GM12878 (cell line): ENCODE measurements around the gene FBXO33. TPM values are rescaled to one million over a fixed set of nuclear protein-coding genes. Genes with fewer than 3 reads are reported as not detected.
A peak's percentile ranks its signal among the peaks of the same experiment; 100 is the strongest.

ENCODE experiments used
- ATAC-seq: fragments of 200-7000 bp; cut with Tn5 transposase; 3 replicates; pipeline ENCODE4 v1.9.1; 2020; ENCODE audit warnings: mild to moderate bottlenecking, moderate library complexity
- BruUV-seq: library from RNA; stranded (reverse); fragments of 400-500 nt; replicated peaks from 2 replicates; lab custom pipeline; 2021; lab: Mats Ljungman, UMichigan
- CTCF ChIA-PET: fragments of 300-600 bp; sonication (Branson Sonifier 250); formaldehyde crosslinking; extraction: SDS; loops from one replicate; lab custom pipeline; 2021; ENCODE audit warnings: inconsistent platforms; lab: Yijun Ruan, JAX
- POLR2A ChIA-PET: fragments of 350-600 bp; formaldehyde crosslinking; extraction: SDS; loops from one replicate; lab custom pipeline; 2021; ENCODE audit warnings: inconsistent platforms; lab: Charles Lee
- RAD21 ChIA-PET: fragments of 300-600 bp; sonication (Branson Sonifier 250); formaldehyde crosslinking; loops from one replicate; lab custom pipeline; 2023; ENCODE audit warnings: antibody characterized with exemption; ENCODE audit not compliant: unreplicated experiment; lab: Charles Lee
- SMC1A ChIA-PET: fragments of 300-600 bp; sonication (Branson Sonifier 250); formaldehyde crosslinking; loops from one replicate; lab custom pipeline; 2023; ENCODE audit not compliant: unreplicated experiment, uncharacterized antibody; lab: Charles Lee
- DNase-seq: peaks from one replicate; pipeline ENCODE4 v3.0.0-alpha.2; 2011; ENCODE audit warnings: low read depth, low spot score
- FAIRE-seq: peaks from 3 replicates; lab custom pipeline; 2011; peaks lifted over from hg19 to GRCh38; lab: Jason Lieb, UNC
- H2AFZ ChIP-seq: 2 replicates; pipeline ENCODE4 v1.6.0; 2011; ENCODE audit warnings: low read depth, low read length, control low read depth; ENCODE audit not compliant: control insufficient read depth
- H3K27ac ChIP-seq: 2 replicates; pipeline ENCODE4 v1.5.1; 2011; ENCODE audit warnings: control low read depth; ENCODE audit not compliant: control insufficient read depth, insufficient read depth
- H3K27me3 ChIP-seq, 2 experiments: replicated peaks in 1 of 2; 2 replicates each; pipeline versions ENCODE4 v1.6.0 to v1.6.1; 2011; ENCODE audit warnings: low read length in 1 of 2; ENCODE audit not compliant: control insufficient read depth in 2 of 2, insufficient read depth in 2 of 2
- H3K36me3 ChIP-seq, 2 experiments: 2 replicates each; pipeline ENCODE4 v1.5.1; 2011; ENCODE audit warnings: low read length in 1 of 2; ENCODE audit not compliant: control insufficient read depth in 2 of 2, insufficient read depth in 2 of 2
- H3K4me1 ChIP-seq: 2 replicates; pipeline ENCODE4 v1.6.1; 2011; ENCODE audit warnings: mild to moderate bottlenecking, low read length, moderate library complexity, mixed read lengths; ENCODE audit not compliant: control insufficient read depth, insufficient read depth
- H3K4me2 ChIP-seq: 2 replicates; pipeline ENCODE4 v1.6.0; 2011; ENCODE audit warnings: control low read depth; ENCODE audit not compliant: control insufficient read depth, insufficient read depth
- H3K4me3 ChIP-seq: fragments of 200-600 bp; sonication (generic); 2 replicates; pipeline ENCODE4 v1.5.1; 2016
- H3K79me2 ChIP-seq: 2 replicates; pipeline ENCODE4 v1.6.0; 2011; ENCODE audit warnings: low read length; ENCODE audit not compliant: control insufficient read depth, insufficient read depth
- H3K9ac ChIP-seq: 2 replicates; pipeline ENCODE4 v1.8.0; 2011; ENCODE audit warnings: low read length, control low read depth, mixed read lengths; ENCODE audit not compliant: control insufficient read depth, insufficient read depth
- H3K9me3 ChIP-seq: replicated peaks from 3 replicates; pipeline ENCODE4 v1.5.1; 2011; ENCODE audit warnings: mild to moderate bottlenecking, low read length; ENCODE audit not compliant: control insufficient read depth, insufficient read depth
- H4K20me1 ChIP-seq: 2 replicates; pipeline ENCODE4 v1.6.0; 2011; ENCODE audit not compliant: control insufficient read depth, insufficient read depth
- MTA2 ChIP-seq: fragments of 450-650 bp; IDR thresholded peaks from 2 replicates; pipeline ENCODE4 v1.6.1; 2016; ENCODE audit warnings: low read depth, mild to moderate bottlenecking, moderate library complexity
- SIN3A ChIP-seq: IDR thresholded peaks from 2 replicates; pipeline ENCODE4 v1.6.1; 2012; ENCODE audit warnings: low read depth, low read length, improper control_type of control experiment
- SMAD5 ChIP-seq: IDR thresholded peaks from 2 replicates; pipeline ENCODE4 v1.6.1; 2016; ENCODE audit warnings: antibody characterized with exemption, low read depth
- WGBS: methylation state at CpG from one replicate; pipeline ENCODE4 v1.1.6; 2016; ENCODE audit warnings: low lambda C conversion rate; ENCODE audit not compliant: insufficient replicate concordance, insufficient coverage; ENCODE audit errors: missing lambda C conversion rate; 5-methylcytosine and 5-hydroxymethylcytosine counted together
- in situ Hi-C: fragments of 300-500 bp; cut with MboI; formaldehyde crosslinking; loops from 9 replicates; pipeline ENCODE4 v1.14.3; 2018; ENCODE audit warnings: mixed read lengths
- intact Hi-C: fragments of 100-400 bp; cut with micrococcal nuclease; formaldehyde crosslinking; loops from one replicate; pipeline ENCODE4 v1.14.2; 2022; ENCODE audit not compliant: unreplicated experiment
- polyA plus RNA-seq, 11 experiments: library from polyadenylated mRNA; depleted of rRNA in 4 of 11; unstranded in 6 of 11; stranded (reverse) in 5 of 11; fragments of >200 nt; fragmentation: Nextera tagmentation in 4 of 11; fragmentation: Illumina TruSeq in 1 of 11; extraction: Ambion mirVana in 4 of 11; extraction: Trizol in 1 of 11; gene quantifications; 1 replicate in 1 of 11; 2 replicates in 10 of 11; pipeline versions ENCODE4 v1.2.1 to v1.2.3, GENCODE V29; 2011 to 2016; ENCODE audit warnings: inconsistent platforms in 2 of 11, missing spikeins in 2 of 11, low read depth in 1 of 11
- total RNA-seq, 4 experiments: library from RNA; depleted of rRNA in 3 of 4; stranded (reverse); fragments of >200 nt in 3 of 4; fragmentation: Illumina TruSeq in 1 of 4; extraction: Trizol in 1 of 4; gene quantifications; 2 replicates each; pipeline versions ENCODE4 v1.2.1 to v1.2.3, GENCODE V29; 2013 to 2021
- TF ChIP-seq, protein P1 (sequence below): fragments of 450-650 bp; IDR thresholded peaks from 2 replicates; pipeline ENCODE4 v1.6.1; 2016; ENCODE audit warnings: mild to moderate bottlenecking

Gene FBXO33
- total and polyA plus RNA-seq, 10 of the 15 experiments (the other 5 are each of a cell fraction or from before 2014, with no cell fraction given) = 4.7 to 56.9 (median 19.6) TPM

DNA sequence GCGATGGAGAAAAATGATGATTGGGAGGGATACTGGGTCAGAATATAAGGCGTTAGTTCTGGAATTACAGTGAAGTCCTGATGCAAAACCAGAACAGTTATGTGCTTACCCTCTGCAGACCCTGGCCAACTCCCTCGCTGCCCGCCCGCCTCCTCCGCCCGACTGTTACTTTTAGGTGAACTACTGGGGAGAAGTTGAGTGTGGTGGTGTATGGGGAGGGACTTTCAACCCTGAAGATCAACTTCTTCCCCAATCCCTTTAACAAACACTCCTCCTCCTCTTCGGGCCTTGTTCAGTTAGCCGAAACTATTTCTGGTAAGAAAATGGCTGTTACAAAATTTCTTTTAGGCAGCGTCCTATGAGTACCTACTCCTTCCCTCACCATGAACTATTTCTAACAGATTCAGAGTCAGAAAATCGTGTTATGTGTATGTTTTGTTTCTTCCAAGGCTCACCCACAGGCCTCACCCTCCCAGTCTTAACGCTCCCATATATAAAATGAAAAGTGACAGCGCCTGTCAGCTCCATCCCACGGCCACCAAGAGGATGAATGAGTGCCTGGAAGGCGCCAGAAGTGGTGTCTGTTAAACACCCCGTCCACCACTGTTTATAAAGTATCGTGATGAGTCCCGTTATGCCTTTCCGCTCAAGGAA lies 1.3 kb downstream of the FBXO33 start:
- Histone ChIP-seq H3K4me2 (peak overlapping the region; percentile 78), H4K20me1 (no peaks in the 10 kb centered on the region), H3K79me2 (peaks cover 58% of the 10 kb centered on the region), H3K4me3 (peak overlapping the region; percentile 91), H3K27ac (peak overlapping the region; percentile 99), H3K27me3 (no peaks in the 10 kb centered on the region), H3K4me1 (peaks cover 16% of the 10 kb centered on the region)
- SMC1A ChIA-PET = interaction anchor here (0.9 to 8.1 kb wide), 9 partner anchors 15 to 317 kb away, joined by 3 to 182 read pairs (median 5); partner anchors contain the start of gene GEMIN2
- no peak for FAIRE-seq
- RAD21 ChIA-PET = interaction anchor here (0.8 to 9.4 kb wide), 12 partner anchors 16 to 334 kb away, joined by 3 to 159 read pairs (median 4); partner anchors contain the start of gene TRAPPC6B
- intact Hi-C loops (loop anchor here (2.0 kb wide), 1 partner anchor 324 kb away; no protein-coding TSS in a partner anchor), in situ Hi-C loops (no loop called here)
- TSS peak; percentile 54 for BruUV-seq
- 6% methylated on average over 19 of the region's 19 CpGs for WGBS
- DNase-seq = no peak
- POLR2A ChIA-PET = interaction anchor here (0.5 to 9.1 kb wide), 8 partner anchors 16 to 328 kb away, joined by 3 to 159 read pairs (median 4); partner anchors contain the start of gene SEC23A
- TF ChIP-seq MTA2 = no peak
- TF ChIP-seq, protein P1, sequence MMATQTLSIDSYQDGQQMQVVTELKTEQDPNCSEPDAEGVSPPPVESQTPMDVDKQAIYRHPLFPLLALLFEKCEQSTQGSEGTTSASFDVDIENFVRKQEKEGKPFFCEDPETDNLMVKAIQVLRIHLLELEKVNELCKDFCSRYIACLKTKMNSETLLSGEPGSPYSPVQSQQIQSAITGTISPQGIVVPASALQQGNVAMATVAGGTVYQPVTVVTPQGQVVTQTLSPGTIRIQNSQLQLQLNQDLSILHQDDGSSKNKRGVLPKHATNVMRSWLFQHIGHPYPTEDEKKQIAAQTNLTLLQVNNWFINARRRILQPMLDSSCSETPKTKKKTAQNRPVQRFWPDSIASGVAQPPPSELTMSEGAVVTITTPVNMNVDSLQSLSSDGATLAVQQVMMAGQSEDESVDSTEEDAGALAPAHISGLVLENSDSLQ = 0 out of 2 replicates have a peak, but pooled peaks have one; percentile 9
- no peak for TF ChIP-seq SMAD5
- peak; percentile 24; the same call in 1 of the 2 replicates for TF ChIP-seq SIN3A
- TF ChIP-seq, all 136 proteins: peak for 2
- no peaks in the 10 kb centered on the region for H3K36me3 ChIP-seq
- H3K9me3 ChIP-seq = no peaks in the 10 kb centered on the region
- peak; percentile 4 for ATAC-seq
- H2AFZ ChIP-seq = peak overlapping the region; percentile 37; the same call in 1 of the 2 replicates
- H3K9ac ChIP-seq = peak overlapping the region; percentile 94
- CTCF ChIA-PET = interaction anchor here (0.6 to 7.8 kb wide), 9 partner anchors 14 to 326 kb away, joined by 3 to 84 read pairs (median 4); no protein-coding TSS in a partner anchor
